Mucosa of stomach (tissue), 1 donor: ENCODE data around the gene IMMP2L.
"Not testable (repeated sequence)": the region's sequence is repeated elsewhere in the genome, so short reads cannot be mapped to it uniquely, and the experiment has no call there.

Source experiments
- H3K27me3 ChIP-seq: one replicate; pipeline ENCODE4 v1.7.0; 2013; ENCODE audit warnings: mild to moderate bottlenecking, low read length; ENCODE audit not compliant: control insufficient read depth, insufficient read depth
- H3K36me3 ChIP-seq: one replicate; pipeline ENCODE4 v1.7.0; 2013; ENCODE audit warnings: low read length; ENCODE audit not compliant: control insufficient read depth, insufficient read depth
- H3K4me1 ChIP-seq: one replicate; pipeline ENCODE4 v1.7.0; 2013; ENCODE audit warnings: mild to moderate bottlenecking, low read length; ENCODE audit not compliant: control insufficient read depth, insufficient read depth
- H3K4me3 ChIP-seq: one replicate; pipeline ENCODE4 v1.7.0; 2013; ENCODE audit warnings: low read length
- H3K9ac ChIP-seq: one replicate; pipeline ENCODE4 v1.7.0; 2013; ENCODE audit warnings: mild to moderate bottlenecking, low read length, moderate library complexity
- H3K9me3 ChIP-seq: one replicate; pipeline ENCODE4 v1.7.0; 2013; ENCODE audit warnings: mild to moderate bottlenecking, low read length, moderate library complexity; ENCODE audit not compliant: control insufficient read depth
- donor health status: Pancreatic carcinoma.

Gene IMMP2L

GRCh38 chr7:110944448-110944847 lies 617.8 kb downstream of the IMMP2L start:
- Histone ChIP-seq H3K9ac (no peak overlapping the region), H3K27me3 (no peaks in the 10 kb centered on the region), H3K36me3 (no peaks in the 10 kb centered on the region), H3K9me3 (no peaks in the 10 kb centered on the region), H3K4me3 (no peak overlapping the region), H3K4me1 (no peaks in the 10 kb centered on the region)

- Histone ChIP-seq H3K4me1 (no peaks in the 10 kb centered on the region), H3K9me3 (no peaks in the 10 kb centered on the region), H3K4me3 (no peak overlapping the region), H3K36me3 (no peaks in the 10 kb centered on the region), H3K9ac (no peak overlapping the region), H3K27me3 (no peaks in the 10 kb centered on the region)
Observed at GRCh38 chr7:110943701-110944345, 618.5 kb downstream of the IMMP2L start.

- Histone ChIP-seq H3K4me1 (no peaks in the 10 kb centered on the region), H3K27me3 (no peaks in the 10 kb centered on the region), H3K9me3 (no peaks in the 10 kb centered on the region), H3K4me3 (no peak overlapping the region), H3K9ac (no peak overlapping the region), H3K36me3 (no peaks in the 10 kb centered on the region)
Observed at GRCh38 chr7:110941385-110941784, 620.9 kb downstream of the IMMP2L start.

GRCh38 chr7:110940756-110941155 lies 621.5 kb downstream of the IMMP2L start:
- Histone ChIP-seq H3K9me3 (no peaks in the 10 kb centered on the region), H3K4me3 (no peak overlapping the region), H3K4me1 (no peaks in the 10 kb centered on the region), H3K27me3 (no peaks in the 10 kb centered on the region), H3K36me3 (no peaks in the 10 kb centered on the region), H3K9ac (no peak overlapping the region)

GRCh38 chr7:110938165-110938564 lies 624.1 kb downstream of the IMMP2L start:
- no peaks in the 10 kb centered on the region for H3K27me3 ChIP-seq
- no peaks in the 10 kb centered on the region for H3K4me1 ChIP-seq
- H3K9me3 ChIP-seq, result no peaks in the 10 kb centered on the region
- no peaks in the 10 kb centered on the region for H3K36me3 ChIP-seq
- no peak overlapping the region for H3K9ac ChIP-seq
- H3K4me3 ChIP-seq, result no peak overlapping the region

- not testable (repeated sequence) for H3K4me1 ChIP-seq, H3K9ac ChIP-seq, H3K9me3 ChIP-seq, H3K4me3 ChIP-seq, H3K27me3 ChIP-seq, H3K36me3 ChIP-seq
Observed at GRCh38 chr7:110936665-110937064, 625.6 kb downstream of the IMMP2L start.

GRCh38 chr7:110929480-110930249 lies 632.6 kb downstream of the IMMP2L start:
- Histone ChIP-seq H3K36me3 (no peaks in the 10 kb centered on the region), H3K9me3 (no peaks in the 10 kb centered on the region), H3K4me1 (no peaks in the 10 kb centered on the region), H3K9ac (no peak overlapping the region), H3K4me3 (no peak overlapping the region), H3K27me3 (no peaks in the 10 kb centered on the region)

- no peak overlapping the region for H3K9ac ChIP-seq
- no peaks in the 10 kb centered on the region for H3K4me1 ChIP-seq
- no peaks in the 10 kb centered on the region for H3K36me3 ChIP-seq
- no peaks in the 10 kb centered on the region for H3K27me3 ChIP-seq
- H3K4me3 ChIP-seq, result no peak overlapping the region
- no peaks in the 10 kb centered on the region for H3K9me3 ChIP-seq
Observed at GRCh38 chr7:110922906-110923305, 639.4 kb downstream of the IMMP2L start.

- Histone ChIP-seq H3K9ac (no peak overlapping the region), H3K4me3 (no peak overlapping the region), H3K9me3 (no peaks in the 10 kb centered on the region), H3K27me3 (no peaks in the 10 kb centered on the region), H3K36me3 (no peaks in the 10 kb centered on the region), H3K4me1 (no peaks in the 10 kb centered on the region)
Observed at GRCh38 chr7:110921595-110922151, 640.6 kb downstream of the IMMP2L start.

- Histone ChIP-seq H3K36me3 (no peaks in the 10 kb centered on the region), H3K9me3 (no peaks in the 10 kb centered on the region), H3K4me1 (no peaks in the 10 kb centered on the region), H3K9ac (no peak overlapping the region), H3K27me3 (no peaks in the 10 kb centered on the region), H3K4me3 (no peak overlapping the region)
Observed at GRCh38 chr7:110918949-110919548, 643.2 kb downstream of the IMMP2L start.

GRCh38 chr7:110914263-110914662 lies 648.0 kb downstream of the IMMP2L start:
- H3K27me3 ChIP-seq, result no peaks in the 10 kb centered on the region
- H3K4me1 ChIP-seq, result no peaks in the 10 kb centered on the region
- H3K4me3 ChIP-seq, result no peak overlapping the region
- H3K9ac ChIP-seq, result no peak overlapping the region
- no peaks in the 10 kb centered on the region for H3K36me3 ChIP-seq
- no peaks in the 10 kb centered on the region for H3K9me3 ChIP-seq

- no peaks in the 10 kb centered on the region for H3K4me1 ChIP-seq
- H3K36me3 ChIP-seq, result no peaks in the 10 kb centered on the region
Observed at GRCh38 chr7:110911632-110912031, 650.7 kb downstream of the IMMP2L start.

More at GRCh38 chr7:110911632-110912031, 650.7 kb downstream of the IMMP2L start:
- Histone ChIP-seq H3K27me3 (no peaks in the 10 kb centered on the region), H3K9me3 (no peaks in the 10 kb centered on the region), H3K4me3 (no peak overlapping the region), H3K9ac (no peak overlapping the region)
